NOMO-1 treated with DMSO at 0.1 percent for 48 hours (cell line): ENCODE results near the gene TCAF1.

ENCODE experiments used
- DNase-seq: peaks from one replicate; lab custom pipeline; 2025; ENCODE audit not compliant: unreplicated experiment; lab: John Stamatoyannopoulos, UW

TCAF1 gene, protein sequence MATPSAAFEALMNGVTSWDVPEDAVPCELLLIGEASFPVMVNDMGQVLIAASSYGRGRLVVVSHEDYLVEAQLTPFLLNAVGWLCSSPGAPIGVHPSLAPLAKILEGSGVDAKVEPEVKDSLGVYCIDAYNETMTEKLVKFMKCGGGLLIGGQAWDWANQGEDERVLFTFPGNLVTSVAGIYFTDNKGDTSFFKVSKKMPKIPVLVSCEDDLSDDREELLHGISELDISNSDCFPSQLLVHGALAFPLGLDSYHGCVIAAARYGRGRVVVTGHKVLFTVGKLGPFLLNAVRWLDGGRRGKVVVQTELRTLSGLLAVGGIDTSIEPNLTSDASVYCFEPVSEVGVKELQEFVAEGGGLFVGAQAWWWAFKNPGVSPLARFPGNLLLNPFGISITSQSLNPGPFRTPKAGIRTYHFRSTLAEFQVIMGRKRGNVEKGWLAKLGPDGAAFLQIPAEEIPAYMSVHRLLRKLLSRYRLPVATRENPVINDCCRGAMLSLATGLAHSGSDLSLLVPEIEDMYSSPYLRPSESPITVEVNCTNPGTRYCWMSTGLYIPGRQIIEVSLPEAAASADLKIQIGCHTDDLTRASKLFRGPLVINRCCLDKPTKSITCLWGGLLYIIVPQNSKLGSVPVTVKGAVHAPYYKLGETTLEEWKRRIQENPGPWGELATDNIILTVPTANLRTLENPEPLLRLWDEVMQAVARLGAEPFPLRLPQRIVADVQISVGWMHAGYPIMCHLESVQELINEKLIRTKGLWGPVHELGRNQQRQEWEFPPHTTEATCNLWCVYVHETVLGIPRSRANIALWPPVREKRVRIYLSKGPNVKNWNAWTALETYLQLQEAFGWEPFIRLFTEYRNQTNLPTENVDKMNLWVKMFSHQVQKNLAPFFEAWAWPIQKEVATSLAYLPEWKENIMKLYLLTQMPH

DNA sequence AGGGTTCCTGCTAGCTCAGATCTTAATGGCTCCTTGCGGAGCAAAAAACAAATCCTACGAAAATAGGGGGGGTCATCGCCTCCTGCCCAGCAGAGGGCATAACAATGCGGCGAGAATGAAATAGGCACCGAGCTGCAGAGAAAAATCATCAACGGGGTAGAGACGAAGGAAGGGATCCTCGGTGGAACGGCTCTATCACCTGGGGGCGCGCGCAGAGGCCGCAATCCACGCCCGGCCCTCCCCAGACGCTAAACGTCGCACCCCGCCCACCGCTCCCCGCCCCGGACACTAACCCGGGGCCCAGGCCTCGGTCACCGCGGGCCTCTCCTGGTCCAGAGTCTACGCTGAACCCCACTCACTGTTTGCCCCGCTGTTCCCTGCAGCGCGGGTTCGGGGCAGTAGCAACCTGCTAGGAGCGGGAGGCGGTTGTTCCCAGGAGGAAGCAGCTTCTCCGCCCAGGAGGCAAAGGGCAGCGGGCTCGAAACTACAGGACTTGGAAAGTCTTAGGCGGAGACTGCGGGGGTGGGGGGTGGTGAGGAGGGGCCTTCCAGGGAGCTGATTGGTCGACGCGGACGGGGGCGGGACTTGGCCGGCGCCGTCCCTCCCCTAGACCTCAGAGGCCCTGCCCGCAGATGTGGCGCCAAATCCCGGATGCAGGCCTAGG is at the start of gene TCAF1:
Gene TCAF1, minus strand, starts transcription at position 509 of the 664 bp plus-strand sequence. CDS start 25,568 bp downstream, outside the sequence.
- peak; percentile 58 for DNase-seq

DNA sequence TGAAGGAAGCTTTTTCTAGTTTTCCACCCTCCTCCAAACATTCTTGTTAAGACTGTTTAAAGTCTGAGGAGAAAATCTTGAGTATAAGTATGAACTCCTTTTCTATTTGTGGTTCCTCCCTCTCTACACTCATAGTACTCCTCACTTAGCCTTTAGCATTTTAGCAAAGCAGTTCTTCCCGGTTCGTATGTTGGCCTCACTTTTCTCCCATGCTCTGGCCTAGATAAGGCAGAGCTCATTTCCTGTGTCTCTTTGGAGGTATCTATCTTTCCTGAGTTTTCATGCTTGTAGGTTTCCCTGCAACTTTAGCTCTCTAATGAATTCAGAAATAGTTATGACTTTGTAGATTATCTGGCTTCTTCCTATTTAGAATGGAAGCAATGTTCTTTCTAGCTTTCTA is 46.8 kb upstream of the TCAF1 start:
- DNase-seq = no peak

- DNase-seq = no peak
Observed at GRCh38 chr7:143947111-143947510, 45.1 kb upstream of the TCAF1 start.

- DNase-seq = no peak
Observed at GRCh38 chr7:143945423-143945822, 43.4 kb upstream of the TCAF1 start.

GRCh38 chr7:143938379-143939243 is 36.6 kb upstream of the TCAF1 start:
- DNase-seq = no peak

- DNase-seq = no peak
Observed at GRCh38 chr7:143936087-143937009, 34.4 kb upstream of the TCAF1 start.

GRCh38 chr7:143934526-143935325 is 32.8 kb upstream of the TCAF1 start, which contains the start of gene OR2F2:
TSS of gene OR2F2 (plus strand) at chr7:143935233. CDS start at chr7:143935233, 0 bp downstream.
- DNase-seq = no peak

DNA sequence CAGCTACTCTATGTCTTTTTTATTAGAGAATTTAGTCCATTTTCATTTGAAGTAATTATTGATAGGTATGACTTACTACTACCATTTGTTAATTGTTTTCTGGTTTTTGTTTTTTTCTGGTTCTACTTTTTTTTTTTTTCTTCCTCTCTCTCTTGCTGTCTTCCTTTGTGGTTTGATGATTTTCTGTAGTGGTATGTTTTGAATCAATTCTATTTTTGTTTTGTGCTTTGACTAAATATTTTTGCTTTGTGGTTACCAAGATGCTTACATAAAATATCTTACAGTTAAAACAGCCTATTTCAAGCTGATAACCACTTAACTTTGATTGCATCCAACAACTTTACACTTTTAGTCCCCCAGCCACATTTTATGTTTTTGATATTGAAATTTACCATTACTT is 29.8 kb upstream of the TCAF1 start:
- DNase-seq = no peak

DNA sequence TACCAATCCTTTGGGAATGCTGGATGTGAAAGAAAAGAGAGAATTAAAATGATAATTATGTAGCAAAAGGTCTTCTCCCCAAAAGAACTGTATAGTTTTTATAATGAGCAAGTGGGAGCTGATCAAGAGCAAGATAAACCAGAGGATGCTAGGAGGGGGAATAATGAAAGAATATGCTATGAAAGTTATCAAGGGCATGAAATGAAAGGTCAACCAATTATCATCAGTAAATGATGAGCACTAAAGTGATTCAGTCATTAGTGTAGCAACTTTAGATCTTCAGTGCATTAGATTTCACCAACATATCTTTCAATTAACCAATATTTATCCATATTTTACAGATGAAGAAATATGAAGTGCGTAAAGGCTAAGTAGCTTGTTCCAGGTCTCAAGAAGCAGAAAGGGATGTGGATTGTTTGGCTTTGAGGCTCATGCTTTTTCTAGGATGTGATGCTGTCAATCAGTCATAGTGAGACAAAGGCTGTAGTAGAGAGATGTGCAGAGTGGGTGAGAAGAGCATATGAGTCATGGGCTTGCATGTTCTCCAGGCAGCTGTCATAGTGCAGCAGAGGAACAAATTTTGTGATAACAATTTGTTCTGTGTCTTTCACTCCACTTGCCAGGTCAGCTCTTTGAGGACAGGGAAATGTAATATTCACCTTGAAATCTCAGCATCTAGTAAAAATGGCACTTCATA is 27.4 kb upstream of the TCAF1 start:
- DNase-seq = no peak

- no peak for DNase-seq
Observed at GRCh38 chr7:143924851-143925250, 22.9 kb upstream of the TCAF1 start.

- DNase-seq = no peak
Observed at GRCh38 chr7:143914938-143915652, 13.1 kb upstream of the TCAF1 start.

- no peak for DNase-seq
Observed at GRCh38 chr7:143913945-143914615, 12.1 kb upstream of the TCAF1 start.

GRCh38 chr7:143910473-143911248 is 8.7 kb upstream of the TCAF1 start:
- no peak for DNase-seq

- DNase-seq = no peak
Observed at GRCh38 chr7:143909863-143910262, 7.9 kb upstream of the TCAF1 start.

DNA sequence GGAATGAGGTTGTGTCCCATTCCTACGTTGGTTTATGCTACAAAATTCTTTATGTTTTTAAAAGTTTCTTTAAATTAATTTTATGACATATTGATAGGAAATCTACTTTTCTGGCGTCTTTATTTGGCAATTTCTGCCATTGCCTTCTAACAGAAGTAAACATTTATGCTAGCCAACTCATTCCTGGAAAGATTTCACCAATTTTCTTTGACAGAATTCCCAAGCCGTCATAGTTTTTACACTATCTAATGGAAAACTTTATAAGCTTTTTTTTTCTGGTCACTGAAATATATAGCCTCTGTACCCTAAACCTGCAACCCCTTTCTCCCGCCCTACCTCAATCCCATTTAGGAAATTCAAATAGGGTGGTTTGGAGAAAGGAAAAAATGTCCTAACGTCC is 6.1 kb upstream of the TCAF1 start:
- DNase-seq = no peak

- DNase-seq = no peak
Observed at GRCh38 chr7:143906895-143907294, 4.9 kb upstream of the TCAF1 start.
